HG03520 (cell line): ENCODE data around the gene MYLK.

Source experiments
- ATAC-seq: cut with Tn5 transposase; IDR thresholded peaks from one replicate; pipeline ENCODE4 v1.9.1; 2021; ENCODE audit warnings: mild to moderate bottlenecking, moderate library complexity; ENCODE audit not compliant: unreplicated experiment

MYLK gene

DNA sequence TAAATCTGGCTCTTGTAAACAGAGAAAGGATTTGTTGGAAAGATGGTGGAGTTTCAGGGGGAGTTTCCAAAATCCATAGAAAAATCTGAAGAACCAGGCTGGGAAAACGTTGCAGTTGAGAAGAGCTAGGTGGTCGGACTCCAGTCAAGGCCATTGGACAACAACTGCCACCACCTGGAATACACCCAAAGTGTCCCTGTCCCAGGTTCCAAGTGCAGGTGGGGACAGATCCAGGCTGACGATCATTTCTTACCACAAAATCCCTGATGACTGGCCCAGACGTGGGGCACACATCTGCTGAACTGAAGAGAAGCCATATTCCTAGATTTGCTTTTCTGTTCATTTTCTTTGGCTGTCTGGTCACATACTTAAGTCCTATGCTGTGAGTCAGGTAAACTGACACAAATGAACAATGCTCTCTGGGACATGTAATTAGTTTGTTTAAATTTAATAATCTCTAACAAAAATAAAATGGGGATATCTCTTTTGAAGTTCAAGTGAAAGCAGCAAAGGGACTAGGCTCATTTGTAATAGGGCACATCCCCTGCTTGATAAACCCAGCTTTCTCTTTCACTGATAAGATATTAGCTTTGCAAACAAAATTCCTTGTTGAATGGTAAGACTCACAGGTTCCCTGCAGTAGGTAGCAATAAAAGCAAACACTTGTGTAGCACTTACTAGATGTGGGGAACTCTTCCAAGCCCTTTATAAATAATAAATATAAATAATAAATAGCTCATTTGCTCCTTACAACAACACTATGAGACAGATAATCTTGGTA, 88.5 kb downstream of the MYLK start:
- no peak for ATAC-seq

DNA sequence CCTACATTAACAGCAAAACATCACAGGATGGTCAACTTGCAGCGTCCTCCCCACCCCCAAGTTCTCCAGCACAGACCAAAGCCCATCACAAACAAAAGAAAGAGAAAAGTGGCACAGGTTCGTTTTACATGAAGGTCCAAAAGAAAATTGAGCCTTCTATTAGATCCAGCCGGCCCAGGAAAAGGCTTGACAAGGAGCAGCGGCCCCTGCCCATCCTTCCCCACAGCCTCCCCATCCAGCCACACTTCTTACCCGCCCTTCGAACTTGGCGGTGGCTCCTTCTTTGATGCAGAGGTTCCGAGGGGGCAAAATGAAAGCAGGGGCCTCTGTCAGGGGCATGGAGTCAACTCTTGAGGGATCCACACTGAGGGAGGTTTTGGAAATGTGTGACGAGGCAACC, 90.7 kb downstream of the MYLK start:
- no peak for ATAC-seq

DNA sequence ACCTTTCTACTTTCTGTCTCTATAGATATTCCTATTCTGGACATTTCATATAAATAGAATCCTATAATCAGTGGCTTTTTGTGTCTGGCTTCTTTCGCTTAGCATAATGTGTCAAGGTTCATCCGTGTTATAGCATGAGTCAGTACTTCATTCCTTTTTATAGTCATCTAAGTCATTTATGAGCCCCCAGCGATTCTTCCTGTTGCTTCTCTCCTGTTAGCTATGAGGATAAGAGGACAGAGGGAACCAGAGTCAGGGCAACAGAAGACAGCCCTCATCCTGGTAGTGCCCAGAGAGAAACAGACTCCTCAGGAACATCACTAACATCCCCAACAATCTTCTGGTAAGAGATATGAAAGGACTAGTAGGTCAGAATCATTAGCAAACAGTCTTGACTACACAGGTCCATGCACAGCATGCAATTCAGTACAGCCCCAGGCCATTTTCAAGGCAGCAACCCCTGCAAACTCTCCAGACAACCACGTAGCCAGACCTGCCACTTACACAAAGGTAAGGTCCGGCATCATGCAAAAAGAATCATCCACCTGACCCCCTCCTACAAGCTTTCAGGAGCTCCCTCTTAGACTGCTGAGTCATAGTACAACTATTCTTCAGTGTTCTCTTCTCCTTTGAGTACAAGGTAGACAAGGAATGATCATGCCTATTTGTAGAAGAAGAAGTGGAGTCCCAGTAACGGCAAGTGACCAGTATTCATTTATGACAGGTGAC, 91.5 kb downstream of the MYLK start:
- no peak for ATAC-seq

DNA sequence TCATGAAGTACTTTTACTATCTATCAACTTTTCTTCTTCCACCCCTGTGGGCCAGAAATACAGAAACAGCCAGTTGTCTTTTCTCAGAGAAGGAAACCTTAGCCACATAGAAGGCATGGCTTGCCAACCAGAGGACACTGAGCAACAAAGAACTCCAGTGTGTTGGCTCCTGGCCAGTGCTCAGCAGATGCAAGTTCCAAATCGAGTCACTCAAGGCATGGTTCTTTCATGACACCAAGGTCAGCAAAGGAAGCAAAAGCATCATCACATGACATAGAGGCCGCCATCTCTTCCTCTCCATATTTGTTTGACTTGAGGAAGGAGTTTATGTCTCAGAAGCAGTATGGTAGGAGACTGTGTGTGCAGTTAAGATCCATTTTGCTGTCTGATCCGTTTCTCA, 92.2 kb downstream of the MYLK start:
- ATAC-seq: no peak

DNA sequence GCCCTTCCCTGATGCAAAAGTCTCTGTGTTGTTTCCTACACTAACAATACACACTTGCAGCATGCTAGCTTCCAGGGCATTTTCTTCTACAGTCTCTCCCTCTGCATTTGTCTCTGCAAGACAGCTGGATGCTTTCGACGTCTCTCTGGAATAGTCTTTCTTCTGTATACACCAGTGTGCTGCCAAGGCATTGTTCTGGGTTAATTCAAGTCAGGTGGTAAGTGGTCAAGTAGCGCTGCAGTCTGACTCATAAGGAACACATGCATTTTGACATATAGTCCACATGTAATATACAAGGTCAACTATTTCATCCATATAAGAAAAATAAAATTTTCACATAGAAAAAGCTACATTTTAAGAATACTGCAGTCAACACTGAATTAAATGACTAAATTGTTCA, 92.7 kb downstream of the MYLK start:
- ATAC-seq: no peak

DNA sequence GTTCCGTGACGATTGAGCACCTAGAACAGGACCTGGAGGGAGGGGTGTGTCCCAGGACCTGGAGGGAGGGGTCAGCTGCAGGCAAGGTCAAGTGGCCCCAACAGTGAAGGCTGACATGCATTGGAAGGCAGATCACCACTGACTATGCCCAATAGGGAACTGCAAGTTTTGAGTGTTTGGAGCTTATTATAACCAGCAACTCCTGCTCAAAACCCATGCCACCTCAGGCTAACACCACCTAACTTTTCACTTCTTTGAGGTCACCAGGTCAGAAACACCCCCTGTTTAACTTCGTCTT, 93.1 kb downstream of the MYLK start:
- no peak for ATAC-seq

DNA sequence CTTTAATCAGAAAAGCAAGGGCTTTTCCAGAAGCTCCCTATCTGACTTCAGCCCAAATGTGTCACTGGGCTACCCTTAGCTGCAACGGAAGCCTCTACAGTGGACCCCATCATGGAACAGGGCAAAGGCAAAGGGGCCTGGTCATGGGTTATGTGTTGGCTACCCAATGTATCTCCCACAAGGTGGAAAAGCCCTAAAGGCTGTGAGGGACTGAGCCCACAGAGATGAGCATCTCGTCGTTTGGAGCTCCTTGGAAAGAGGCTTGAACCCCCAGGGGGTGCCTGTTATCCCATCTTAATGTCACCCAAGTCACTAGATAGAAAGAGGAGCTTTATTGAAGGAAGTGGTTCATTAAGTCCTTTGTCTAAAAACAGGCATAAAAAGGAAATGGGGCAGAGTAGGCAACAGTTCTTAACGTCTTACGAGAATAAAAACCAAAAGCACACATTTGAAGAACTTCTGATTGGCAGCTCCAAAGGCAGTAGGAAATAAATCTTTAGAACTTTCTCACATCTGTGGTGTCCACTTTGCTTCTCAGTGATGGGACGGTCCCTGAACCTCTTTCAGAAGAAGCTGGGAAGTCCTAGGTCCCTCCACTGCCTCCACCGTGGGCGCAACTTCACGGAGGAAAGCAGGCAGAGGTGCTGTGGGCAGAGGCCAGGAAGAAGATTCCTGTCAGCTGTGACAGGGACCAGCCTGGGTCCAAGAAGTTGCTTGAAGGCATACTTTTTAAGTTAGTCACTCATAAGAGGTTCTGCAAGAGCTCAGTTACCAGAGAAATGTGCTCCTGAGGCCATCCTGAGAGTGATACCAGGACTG, 93.7 kb downstream of the MYLK start:
- ATAC-seq: no peak

DNA sequence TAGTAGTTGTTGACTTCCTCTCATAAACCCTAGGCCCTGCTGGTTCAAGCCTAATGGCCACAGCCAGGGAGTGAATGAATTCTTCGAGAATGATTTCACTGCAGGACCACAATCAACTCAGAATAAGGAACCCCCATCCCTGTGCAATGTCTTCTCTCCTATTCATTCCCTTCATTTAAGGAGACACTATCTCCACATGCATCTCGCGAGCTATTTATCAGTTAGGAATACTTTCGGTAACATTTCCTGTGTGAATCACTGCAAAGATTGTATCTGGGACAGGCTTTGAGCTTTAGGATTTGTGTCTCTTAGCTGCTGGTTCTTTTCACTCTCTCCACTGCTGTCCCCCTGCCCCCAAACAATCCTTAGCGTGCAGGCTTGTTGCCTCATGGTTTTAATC, 94.4 kb downstream of the MYLK start:
- ATAC-seq: no peak

DNA sequence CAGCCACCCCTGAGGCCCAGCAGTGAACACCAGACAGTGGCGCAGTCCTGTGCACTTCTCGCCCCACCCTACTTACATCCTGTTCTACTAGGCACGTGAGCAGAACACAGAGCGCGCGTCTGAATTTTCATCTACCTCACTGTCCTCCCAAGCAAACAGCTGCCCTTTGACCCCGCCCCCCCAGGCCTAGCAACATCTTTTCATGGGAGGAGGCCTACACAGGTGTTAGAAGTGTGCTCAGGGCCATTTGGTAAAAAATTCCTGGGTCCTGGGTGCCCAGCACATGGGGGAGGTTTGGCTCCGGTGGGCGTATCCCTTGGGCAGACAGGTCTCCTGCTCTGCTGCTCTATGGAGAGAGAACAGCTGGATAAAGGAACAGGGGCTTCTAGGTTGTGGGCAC, 95.0 kb downstream of the MYLK start:
- no peak for ATAC-seq

DNA sequence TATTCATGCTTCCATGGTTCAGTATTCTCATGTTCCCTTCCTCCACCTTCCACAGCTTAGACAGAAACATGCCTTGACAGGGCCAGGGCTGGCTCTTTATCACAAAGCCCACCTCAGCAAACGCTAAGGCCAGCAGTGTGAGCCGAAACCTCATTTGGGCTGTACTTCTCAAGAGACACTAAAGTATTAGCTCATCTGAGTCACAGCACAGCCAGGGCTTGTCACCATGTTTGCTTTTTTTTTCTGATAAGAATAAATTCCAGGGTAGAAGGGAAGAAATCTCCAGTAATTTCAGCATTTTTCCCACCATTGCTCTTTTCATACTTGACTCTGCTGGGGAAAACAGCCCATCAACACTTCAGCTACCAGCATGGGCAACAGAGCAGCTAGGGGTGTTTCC, 95.4 kb downstream of the MYLK start:
- no peak for ATAC-seq

DNA sequence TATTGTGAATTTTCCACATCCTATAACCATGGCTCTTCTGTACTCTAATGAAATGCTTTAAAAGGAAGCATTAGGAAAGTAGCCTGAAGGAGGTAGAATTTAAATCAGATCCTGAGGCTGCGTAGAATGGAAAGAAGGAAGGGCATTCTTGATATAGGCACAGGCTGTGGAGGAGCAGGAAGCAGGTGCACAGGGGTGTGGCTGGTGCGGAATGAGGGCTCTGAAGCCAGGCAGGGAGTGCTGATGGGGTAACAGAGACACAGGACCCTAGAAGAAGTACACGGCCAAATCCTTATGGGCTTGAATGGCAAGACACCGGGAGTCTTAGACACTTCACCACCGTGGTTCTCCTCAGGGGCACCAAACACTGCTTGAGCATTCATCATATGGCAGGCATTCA, 97.0 kb downstream of the MYLK start:
- ATAC-seq: no peak

DNA sequence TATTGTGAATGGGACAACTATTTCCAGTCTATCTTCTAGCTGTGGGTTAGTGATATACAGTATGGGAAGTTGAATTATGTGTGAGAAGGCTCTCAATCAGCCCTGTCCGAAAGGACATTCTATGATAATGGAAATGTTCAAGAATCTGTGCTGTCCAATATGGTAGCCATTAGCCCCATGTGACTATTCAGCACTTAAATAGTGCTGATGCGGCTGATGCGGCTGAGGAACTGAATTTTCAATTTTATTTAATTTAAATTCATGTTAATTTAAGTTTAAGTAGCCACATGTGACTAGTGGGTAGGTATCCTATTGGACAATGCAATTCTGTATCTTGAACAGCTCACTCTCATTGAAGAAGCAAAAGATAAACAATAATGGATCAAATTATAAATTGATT, 98.5 kb downstream of the MYLK start:
- ATAC-seq: no peak

DNA sequence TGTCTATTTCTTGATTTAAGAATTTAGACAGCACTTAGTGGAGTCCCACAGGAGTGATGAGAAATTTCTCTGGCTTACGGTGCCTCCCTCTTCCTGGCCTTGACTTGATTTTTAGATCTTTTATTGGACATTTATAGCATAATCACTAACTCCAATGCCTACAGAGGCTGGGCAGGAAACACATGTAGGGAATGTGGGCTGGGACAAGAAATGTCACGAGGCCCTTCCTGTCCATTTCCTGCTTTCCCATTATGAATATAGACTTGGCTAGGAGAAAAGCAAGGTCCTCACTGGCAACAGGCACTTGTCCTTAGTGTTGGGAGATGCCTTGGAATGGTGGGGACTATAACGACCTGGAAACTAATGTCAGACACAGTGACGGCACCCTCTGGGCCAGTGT, 100.3 kb downstream of the MYLK start:
- no peak for ATAC-seq

DNA sequence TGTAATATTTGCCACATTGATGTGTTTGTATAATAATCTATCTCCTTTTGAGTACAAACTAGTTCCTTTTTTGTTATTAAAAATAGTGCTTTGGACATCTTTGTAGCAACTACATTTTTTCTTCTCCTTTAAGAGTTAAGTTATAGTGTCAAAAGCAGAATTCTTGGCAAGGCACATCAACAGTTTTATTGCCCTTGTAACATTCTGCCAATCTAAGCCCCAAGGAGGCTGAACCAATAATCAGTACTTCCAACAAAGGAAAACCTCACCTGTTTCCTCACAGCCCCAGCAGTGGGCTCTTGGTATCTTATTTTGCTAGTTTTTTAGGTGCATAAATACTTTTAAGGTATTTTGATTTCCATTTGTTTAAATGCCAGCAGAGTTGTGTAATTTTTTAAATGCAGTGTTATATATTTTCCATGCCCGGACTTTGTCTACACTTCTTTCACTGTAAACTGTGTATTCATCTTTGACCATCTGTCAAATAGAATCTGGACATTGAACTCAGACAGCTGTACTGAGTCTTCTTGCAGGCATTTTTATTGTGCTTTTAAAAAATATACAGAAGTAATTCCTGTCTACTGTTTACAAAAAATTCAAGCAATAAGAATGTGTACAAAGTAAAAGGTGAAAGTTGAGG, 101.0 kb downstream of the MYLK start:
- ATAC-seq: no peak

DNA sequence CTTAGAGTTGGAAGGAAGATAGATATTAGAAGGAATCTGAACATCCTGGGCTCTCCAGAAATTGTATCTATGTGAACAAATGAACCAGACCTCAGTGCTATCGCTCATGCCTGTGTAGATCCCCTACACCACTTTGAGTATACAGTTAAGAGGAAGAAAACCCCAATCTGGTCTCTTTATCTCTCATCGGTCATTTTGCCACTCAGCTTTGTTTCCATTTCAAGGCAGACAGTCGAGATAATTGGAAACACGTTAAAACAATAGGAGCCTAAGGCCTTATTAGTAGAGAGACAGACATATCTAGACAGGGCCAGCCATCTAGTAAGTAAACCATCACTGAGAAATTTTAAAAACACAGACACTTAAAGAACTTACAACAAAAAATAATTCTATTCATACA, 101.6 kb downstream of the MYLK start:
- ATAC-seq: no peak

DNA sequence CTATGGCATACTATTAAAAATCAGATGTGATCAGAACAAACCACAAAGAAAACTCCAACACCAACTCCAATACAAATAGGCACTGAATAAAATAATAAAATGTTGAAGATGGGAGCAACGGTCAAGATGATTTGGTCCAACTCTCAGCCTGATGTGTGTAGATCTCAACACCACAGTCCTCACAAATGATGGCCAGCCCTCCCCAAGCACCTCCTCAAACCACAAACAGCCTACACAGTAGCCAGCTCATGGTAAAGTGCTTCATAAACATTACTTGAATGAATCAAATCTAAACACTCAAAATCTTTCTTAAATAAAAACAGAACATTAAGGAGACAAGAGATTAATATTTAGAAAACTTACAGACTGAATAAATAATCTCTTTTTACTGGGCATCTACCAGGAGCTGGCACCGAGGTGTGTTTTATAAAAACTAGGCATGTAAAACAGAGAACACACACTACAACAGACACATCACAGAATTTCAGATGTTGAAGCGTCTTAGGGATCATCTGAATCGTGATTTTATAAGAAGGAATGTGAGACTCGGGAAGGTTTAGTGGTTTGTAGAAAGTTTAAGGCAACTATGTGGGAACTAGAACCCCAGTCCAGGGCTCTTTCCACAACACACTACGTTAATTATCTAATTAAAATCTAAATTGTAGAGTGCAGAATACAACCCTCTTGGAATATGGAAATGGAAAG, 102.4 kb downstream of the MYLK start:
- ATAC-seq: no peak

DNA sequence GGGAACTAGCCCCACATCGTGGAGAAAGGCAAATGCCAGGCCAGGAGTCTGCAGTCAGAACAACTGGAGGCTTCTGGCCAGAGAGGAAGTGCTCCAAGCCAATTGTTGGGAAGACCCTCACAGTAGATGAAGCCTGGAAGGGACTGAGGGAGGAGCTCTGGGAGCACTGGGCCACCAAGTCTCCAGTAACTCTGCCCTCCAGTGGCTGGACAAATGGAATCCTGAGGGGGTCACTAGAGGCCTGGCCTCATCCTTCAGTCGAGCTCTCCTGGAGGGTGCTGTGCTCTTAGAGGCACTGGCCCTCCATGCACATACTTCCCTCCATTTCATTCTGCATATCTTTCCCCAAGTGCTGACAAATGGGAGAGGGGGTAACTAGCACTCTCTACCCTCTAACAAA, 103.0 kb downstream of the MYLK start:
- no peak for ATAC-seq

DNA sequence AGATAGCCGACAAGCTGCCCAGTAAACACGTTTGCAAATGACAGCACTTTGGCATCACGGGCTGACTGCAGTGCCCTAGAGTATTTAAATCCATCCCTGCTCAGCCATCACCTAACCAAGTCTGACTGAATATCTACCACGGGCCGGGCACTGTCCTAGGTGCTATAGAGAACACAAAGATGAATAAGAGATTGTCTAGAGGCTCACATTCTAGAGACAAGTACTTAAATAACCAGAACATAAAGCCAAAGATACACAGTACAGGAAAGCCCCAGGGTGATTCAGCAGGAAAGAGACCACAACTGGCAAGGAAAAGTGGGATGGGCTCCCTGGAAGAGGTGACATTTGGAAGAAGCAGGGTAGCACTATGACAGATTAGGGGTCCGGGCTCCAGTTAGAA, 103.5 kb downstream of the MYLK start:
- no peak for ATAC-seq

DNA sequence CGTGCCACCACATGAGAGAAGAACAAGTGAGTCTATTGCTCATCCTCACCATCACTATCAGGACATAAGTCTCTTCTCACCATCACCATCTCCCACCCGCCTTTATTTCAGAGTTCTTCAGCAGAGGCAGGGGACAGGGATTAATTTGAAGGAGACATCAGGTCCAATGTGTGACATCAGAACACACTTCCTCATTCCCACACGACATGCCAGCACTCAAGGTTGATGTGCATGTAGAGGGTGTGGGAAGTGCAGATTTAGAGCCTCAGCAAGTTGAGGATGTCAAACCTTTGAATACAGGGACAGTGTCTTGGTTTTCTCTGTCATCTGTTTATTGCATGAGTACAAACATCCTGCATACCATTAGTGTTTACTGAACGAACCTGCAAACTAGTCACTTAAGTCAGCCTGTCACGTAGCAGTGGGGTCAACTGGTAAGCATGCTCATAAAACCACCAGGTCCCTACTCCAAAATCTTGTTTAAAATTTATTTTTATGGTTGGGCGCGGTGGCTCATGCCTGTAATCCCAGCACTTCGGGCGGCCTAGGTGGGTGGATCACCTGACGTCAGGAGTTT, 104.4 kb downstream of the MYLK start:
- no peak for ATAC-seq

DNA sequence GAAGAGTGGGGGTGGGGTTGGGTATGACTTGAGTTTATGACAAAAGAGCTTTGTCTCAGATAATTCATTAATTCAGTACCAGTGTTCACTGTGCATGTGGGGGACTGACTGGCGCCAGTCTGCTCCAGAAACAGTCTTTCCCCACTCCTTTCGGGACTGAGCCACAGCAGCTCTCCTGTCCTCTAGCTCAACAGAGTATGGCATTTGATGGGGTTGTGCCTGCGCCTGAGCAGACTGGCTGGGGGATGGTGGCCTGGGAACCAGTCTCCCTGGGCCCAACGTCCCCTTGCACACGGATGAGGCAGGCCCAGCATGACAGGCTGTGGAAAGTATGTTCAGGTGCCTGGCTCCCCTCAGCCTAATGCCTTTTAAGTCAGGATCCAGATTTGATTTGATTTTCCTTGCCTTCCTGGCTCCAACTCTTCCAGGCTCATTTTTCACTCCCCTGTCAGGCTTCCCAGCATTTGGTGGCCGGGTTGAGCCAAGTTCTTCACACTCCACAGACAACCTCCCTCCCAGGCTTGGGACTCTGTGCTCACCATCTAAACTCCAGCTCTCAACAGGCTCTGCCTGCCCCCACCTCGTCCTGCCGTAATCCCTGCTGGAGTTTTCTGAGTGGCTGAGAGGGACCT, 105.0 kb downstream of the MYLK start:
- ATAC-seq: no peak
